Mesenchymal stem cell (in vitro differentiated cells and primary cell): Measurements from ENCODE around the gene CCNQ.
A peak's percentile ranks its signal among the peaks of the same experiment; 100 is the strongest.

Source experiments
- DNase-seq: peaks from one replicate; pipeline ENCODE4 v3.0.0-alpha.2; 2013
- H2AFZ ChIP-seq: one replicate; pipeline ENCODE4 v1.6.1; 2013; ENCODE audit warnings: low read depth, mild to moderate bottlenecking, control low read depth, inconsistent platforms, low read length, moderate library complexity
- H2AK5ac ChIP-seq: 2 replicates; pipeline ENCODE4 v1.6.1; 2013; ENCODE audit warnings: low read length, moderate library complexity, mild to moderate bottlenecking, inconsistent platforms; ENCODE audit not compliant: severe bottlenecking
- H2BK120ac ChIP-seq: one replicate; pipeline ENCODE4 v1.6.1; 2013; ENCODE audit warnings: low read depth, mild to moderate bottlenecking, inconsistent platforms, low read length, moderate library complexity
- H2BK12ac ChIP-seq, 2 experiments: one replicate each; pipeline ENCODE4 v1.6.1; 2013; ENCODE audit warnings: inconsistent platforms in 2 of 2, low read length in 2 of 2, mild to moderate bottlenecking in 2 of 2, moderate library complexity in 2 of 2, control low read depth in 1 of 2
- H2BK15ac ChIP-seq: one replicate; pipeline ENCODE4 v1.6.1; 2013; ENCODE audit warnings: mild to moderate bottlenecking, low read depth, inconsistent platforms; ENCODE audit not compliant: poor library complexity, severe bottlenecking
- H2BK5ac ChIP-seq: 2 replicates; pipeline ENCODE4 v1.6.1; 2013; ENCODE audit warnings: low read depth, mild to moderate bottlenecking, low read length, control low read depth, inconsistent platforms; ENCODE audit not compliant: poor library complexity, severe bottlenecking
- H3K14ac ChIP-seq, 2 experiments: one replicate each; pipeline ENCODE4 v1.6.1; 2013; ENCODE audit warnings: inconsistent platforms in 2 of 2, low read length in 2 of 2, control low read depth in 1 of 2, mild to moderate bottlenecking in 1 of 2, moderate library complexity in 1 of 2
- H3K18ac ChIP-seq, 2 experiments: one replicate each; pipeline ENCODE4 v1.6.1; 2013; ENCODE audit warnings: inconsistent platforms in 2 of 2, low read length in 2 of 2, control low read depth in 1 of 2, low read depth in 1 of 2, mild to moderate bottlenecking in 1 of 2
- H3K23ac ChIP-seq, 2 experiments: one replicate each; pipeline ENCODE4 v1.6.1; 2013; ENCODE audit warnings: inconsistent platforms in 2 of 2, low read length in 2 of 2, mild to moderate bottlenecking in 2 of 2, moderate library complexity in 2 of 2, control low read depth in 1 of 2
- H3K27ac ChIP-seq: 2 replicates; pipeline ENCODE4 v1.5.1; 2013; ENCODE audit warnings: mild to moderate bottlenecking, moderate library complexity, low read length, control low read depth, inconsistent platforms; ENCODE audit not compliant: poor library complexity, severe bottlenecking
- H3K27me3 ChIP-seq, 2 experiments: 2 replicates each; pipeline versions ENCODE4 v1.6.1 to v1.7.0; 2013; ENCODE audit warnings: low read length in 2 of 2, mild to moderate bottlenecking in 2 of 2, moderate library complexity in 2 of 2, control low read depth in 1 of 2, inconsistent platforms in 1 of 2; ENCODE audit not compliant: control insufficient read depth in 1 of 2, insufficient read depth in 1 of 2
- H3K36me3 ChIP-seq, 2 experiments: 2 replicates each; pipeline versions ENCODE4 v1.6.1 to v1.7.0; 2013; ENCODE audit warnings: low read length in 2 of 2, control low read depth in 1 of 2, inconsistent platforms in 1 of 2, low read depth in 1 of 2, mild to moderate bottlenecking in 1 of 2; ENCODE audit not compliant: insufficient read depth in 2 of 2, control insufficient read depth in 1 of 2
- H3K4ac ChIP-seq, 2 experiments: one replicate each; pipeline ENCODE4 v1.6.1; 2013; ENCODE audit warnings: inconsistent platforms in 2 of 2, low read length in 2 of 2, mild to moderate bottlenecking in 2 of 2, moderate library complexity in 2 of 2, control low read depth in 1 of 2, low read depth in 1 of 2
- H3K4me1 ChIP-seq: 2 replicates; pipeline ENCODE4 v1.6.1; 2013; ENCODE audit warnings: low read depth, low read length, control low read depth; ENCODE audit not compliant: control insufficient read depth, insufficient read depth
- H3K4me2 ChIP-seq: 2 replicates; pipeline ENCODE4 v1.6.1; 2013; ENCODE audit warnings: low read length, mild to moderate bottlenecking, inconsistent platforms; ENCODE audit not compliant: poor library complexity, severe bottlenecking
- H3K4me3 ChIP-seq, 2 experiments: 2 replicates each; pipeline versions ENCODE4 v1.5.1 to v1.7.0; 2013; ENCODE audit warnings: low read length in 2 of 2, mild to moderate bottlenecking in 2 of 2, control low read depth in 1 of 2, low read depth in 1 of 2; ENCODE audit not compliant: insufficient read depth in 1 of 2
- H3K79me1 ChIP-seq: replicated peaks from 2 replicates; pipeline ENCODE4 v1.6.1; 2013; ENCODE audit warnings: mild to moderate bottlenecking, control low read depth, low read length, inconsistent platforms; ENCODE audit not compliant: poor library complexity, severe bottlenecking
- H3K9ac ChIP-seq: 2 replicates; pipeline ENCODE4 v1.7.0; 2013; ENCODE audit warnings: mild to moderate bottlenecking, low read length, moderate library complexity
- H3K9me3 ChIP-seq: 2 replicates; pipeline ENCODE4 v1.7.0; 2013; ENCODE audit warnings: mild to moderate bottlenecking, low read length; ENCODE audit not compliant: control insufficient read depth
- H4K8ac ChIP-seq: one replicate; pipeline ENCODE4 v1.6.1; 2013; ENCODE audit warnings: inconsistent platforms, mild to moderate bottlenecking, low read length, moderate library complexity
- H4K91ac ChIP-seq: one replicate; pipeline ENCODE4 v1.6.1; 2013; ENCODE audit warnings: mild to moderate bottlenecking, low read length, inconsistent platforms
- WGBS: methylation state at CpG from one replicate; pipeline ENCODE4 v1.1.7; 2013; ENCODE audit warnings: mixed read lengths; 5-methylcytosine and 5-hydroxymethylcytosine counted together

CCNQ gene

DNA sequence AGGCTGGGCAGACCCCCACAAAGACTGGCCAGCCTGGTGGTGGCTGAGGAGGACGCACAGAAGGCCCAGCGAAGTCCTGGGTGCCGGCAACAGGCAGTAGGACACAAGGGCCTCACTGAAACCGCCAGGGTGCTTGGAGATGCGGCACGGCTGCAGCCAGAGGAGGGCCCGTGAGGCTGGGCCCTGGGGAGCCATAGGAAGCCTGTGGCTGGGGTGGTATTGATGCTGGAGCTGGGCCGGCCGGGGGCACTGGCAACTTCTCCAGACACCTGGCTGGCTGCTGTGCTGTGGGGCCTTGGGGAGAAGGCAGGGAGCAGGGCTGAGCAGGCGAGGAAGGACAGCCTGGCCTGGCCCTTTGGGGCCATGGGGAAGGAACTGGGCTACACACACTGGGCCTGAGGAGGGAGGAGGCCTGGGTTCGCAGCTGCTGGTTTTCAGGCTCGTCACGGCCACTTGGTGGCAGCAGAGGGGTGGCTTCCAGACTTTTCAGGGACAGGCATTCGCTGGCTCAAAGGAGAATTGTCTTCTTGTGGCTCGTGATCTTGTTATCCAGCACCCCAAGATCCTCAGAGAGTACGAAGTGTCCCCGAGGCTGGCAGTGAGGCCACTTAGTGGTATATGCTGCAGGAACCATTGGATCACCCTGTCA lies 44.3 kb downstream of the CCNQ start:
- WGBS: 45% methylated on average over 17 of the region's 17 CpGs

DNA sequence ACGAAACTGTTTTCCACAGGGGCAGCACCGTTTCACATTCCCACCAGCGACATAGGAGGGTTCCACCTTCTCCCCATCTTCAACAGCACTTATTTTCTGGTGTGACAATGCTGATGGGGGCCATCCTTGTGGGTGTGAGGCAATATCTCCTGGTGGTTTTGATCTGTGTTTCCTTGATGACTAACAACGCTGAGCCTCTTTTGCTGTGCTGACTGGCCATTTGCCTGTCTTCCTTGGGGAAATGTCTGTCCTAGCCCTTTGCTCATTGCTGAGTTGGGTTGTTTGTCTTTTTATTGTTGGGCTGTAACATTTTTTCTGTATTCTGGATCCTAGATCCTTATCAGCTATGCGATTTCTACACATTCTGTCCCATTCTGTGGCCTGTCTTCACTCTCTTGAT lies 47.8 kb downstream of the CCNQ start:
- Histone ChIP-seq H2BK12ac (no peak overlapping the region), H3K4ac (no peak overlapping the region), H2BK5ac (no peak overlapping the region), H3K79me1 (no peaks in the 10 kb centered on the region), H3K14ac (no peak overlapping the region), H2AFZ (no peak overlapping the region), H3K4me3 (no peak overlapping the region), H3K27me3 (peaks cover 32 to 80% of the 10 kb centered on the region in 2 experiments), H3K4me1 (no peaks in the 10 kb centered on the region), H3K18ac (no peak overlapping the region), H3K27ac (no peak overlapping the region), H2BK120ac (no peak overlapping the region), H3K9ac (no peak overlapping the region), H4K8ac (no peak overlapping the region), H3K4me2 (no peak overlapping the region), H3K9me3 (no peaks in the 10 kb centered on the region), H3K23ac (no peak overlapping the region), H4K91ac (no peak overlapping the region), H3K36me3 (no peaks in the 10 kb centered on the region), H2AK5ac (no peak overlapping the region), H2BK15ac (no peak overlapping the region)
- no CpG with 5 or more reads among the region's 5 CpGs for WGBS
- peak; percentile 11 for DNase-seq

More for the DNA sequence above, 44.3 kb downstream of the CCNQ start:
- DNase-seq: peak; percentile 49
- no peak overlapping the region for H3K23ac ChIP-seq
- no peak overlapping the region for H2BK120ac ChIP-seq
- no peak overlapping the region for H3K27ac ChIP-seq
- H3K9ac ChIP-seq: no peak overlapping the region
- H3K14ac ChIP-seq: no peak overlapping the region
- H3K4me1 ChIP-seq: no peaks in the 10 kb centered on the region
- H2BK12ac ChIP-seq: no peak overlapping the region
- no peak overlapping the region for H2BK5ac ChIP-seq
- H2BK15ac ChIP-seq: no peak overlapping the region
- no peaks in the 10 kb centered on the region for H3K79me1 ChIP-seq
- no peak overlapping the region for H4K91ac ChIP-seq
- H3K4ac ChIP-seq: no peak overlapping the region
- no peaks in the 10 kb centered on the region for H3K9me3 ChIP-seq
- peaks cover 39 to 86% of the 10 kb centered on the region in 2 experiments for H3K27me3 ChIP-seq
- H3K4me3 ChIP-seq: no peak overlapping the region
- H4K8ac ChIP-seq: no peak overlapping the region
- no peaks in the 10 kb centered on the region for H3K36me3 ChIP-seq
- H3K4me2 ChIP-seq: no peak overlapping the region
- H2AK5ac ChIP-seq: no peak overlapping the region
- no peak overlapping the region for H2AFZ ChIP-seq
- no peak overlapping the region for H3K18ac ChIP-seq

DNA sequence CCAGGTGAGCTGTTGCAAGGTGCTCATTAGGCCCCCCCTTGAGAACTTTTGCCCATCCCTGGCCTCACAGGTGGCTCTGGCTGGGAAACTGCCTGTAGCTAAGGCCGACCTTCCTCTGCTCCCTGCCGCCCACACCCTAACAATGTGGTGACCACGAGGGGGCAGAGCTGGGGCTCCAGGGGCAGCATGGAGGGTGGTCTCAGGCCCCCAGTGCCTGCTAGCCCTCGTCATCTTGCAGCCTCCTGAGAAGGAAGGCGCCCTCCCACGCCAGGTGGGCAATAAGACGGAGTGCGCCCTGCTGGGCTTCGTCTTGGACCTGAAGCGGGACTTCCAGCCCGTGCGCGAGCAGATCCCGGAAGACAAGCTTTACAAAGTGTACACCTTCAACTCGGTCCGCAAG lies 49.1 kb downstream of the CCNQ start:
- Histone ChIP-seq H3K79me1 (no peaks in the 10 kb centered on the region), H4K8ac (no peak overlapping the region), H3K4me2 (no peak overlapping the region), H2AK5ac (no peak overlapping the region), H2AFZ (no peak overlapping the region), H3K23ac (no peak overlapping the region), H2BK12ac (no peak overlapping the region), H3K14ac (no peak overlapping the region), H3K36me3 (no peaks in the 10 kb centered on the region), H3K9ac (no peak overlapping the region), H2BK15ac (no peak overlapping the region), H2BK5ac (no peak overlapping the region), H3K4ac (no peak overlapping the region), H2BK120ac (no peak overlapping the region), H4K91ac (no peak overlapping the region), H3K27ac (no peak overlapping the region), H3K18ac (no peak overlapping the region), H3K9me3 (no peaks in the 10 kb centered on the region), H3K4me3 (no peak overlapping the region), H3K4me1 (no peaks in the 10 kb centered on the region), H3K27me3 (peaks cover 25 to 74% of the 10 kb centered on the region in 2 experiments)
- 81% methylated on average over 16 of the region's 16 CpGs for WGBS
- DNase-seq: no peak

DNA sequence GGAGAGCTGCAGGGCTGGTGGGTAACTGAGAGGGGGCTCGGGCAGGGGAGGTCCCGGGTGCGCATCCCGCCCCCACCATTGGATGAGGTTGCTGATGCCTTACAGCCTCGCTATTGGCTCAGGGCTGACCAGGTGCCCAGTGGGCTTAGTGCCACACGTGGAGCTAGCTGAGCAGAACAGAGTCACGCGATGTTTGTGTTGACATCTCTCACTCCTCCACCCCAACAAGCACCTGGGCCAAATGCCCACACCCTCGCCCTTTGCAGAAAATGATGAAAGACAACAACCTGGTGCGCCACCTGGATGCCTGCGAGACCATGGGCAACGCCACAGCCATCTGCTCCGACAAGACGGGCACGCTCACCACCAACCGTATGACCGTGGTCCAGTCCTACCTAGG lies 49.7 kb downstream of the CCNQ start:
- no peak overlapping the region for H3K27ac ChIP-seq
- no peak overlapping the region for H4K91ac ChIP-seq
- no peaks in the 10 kb centered on the region for H3K9me3 ChIP-seq
- no peak overlapping the region for H2BK120ac ChIP-seq
- no peak overlapping the region for H3K4ac ChIP-seq
- WGBS: 93% methylated on average over 12 of the region's 17 CpGs
- H3K23ac ChIP-seq: no peak overlapping the region
- H3K9ac ChIP-seq: no peak overlapping the region
- peak overlapping the region in 1 of 2 experiments; percentile 29 for H3K14ac ChIP-seq
- no peak for DNase-seq
- H3K4me2 ChIP-seq: no peak overlapping the region
- H3K4me3 ChIP-seq: no peak overlapping the region
- H2BK15ac ChIP-seq: no peak overlapping the region
- no peak overlapping the region for H2AK5ac ChIP-seq
- H3K18ac ChIP-seq: no peak overlapping the region
- H2BK12ac ChIP-seq: no peak overlapping the region
- H3K4me1 ChIP-seq: no peaks in the 10 kb centered on the region
- H4K8ac ChIP-seq: no peak overlapping the region
- peaks cover 25 to 69% of the 10 kb centered on the region in 2 experiments for H3K27me3 ChIP-seq
- no peaks in the 10 kb centered on the region for H3K79me1 ChIP-seq
- H2AFZ ChIP-seq: no peak overlapping the region
- H3K36me3 ChIP-seq: no peaks in the 10 kb centered on the region
- H2BK5ac ChIP-seq: no peak overlapping the region
